Measurements from ENCODE around the gene FAR1.

The FAR1 gene

DNA sequence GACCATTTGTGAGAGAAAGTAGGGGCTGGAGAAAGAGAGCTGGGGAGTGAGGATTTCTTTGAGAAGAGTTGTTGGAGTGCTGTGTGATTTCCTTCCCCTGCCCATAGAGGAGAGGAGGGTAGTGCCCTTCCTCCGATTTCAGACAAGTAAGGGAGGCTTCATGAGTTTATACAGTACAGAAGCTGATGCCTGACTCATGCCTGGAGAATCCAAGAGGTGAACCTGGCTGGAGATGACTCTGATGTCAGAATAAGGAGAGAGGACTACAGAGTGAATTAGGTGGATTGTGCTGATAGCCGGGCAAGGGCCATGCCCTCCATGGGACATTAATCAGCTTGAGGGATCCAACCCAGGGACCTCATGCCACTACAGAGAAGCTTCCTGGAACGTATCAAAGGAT lies 91.6 kb downstream of the FAR1 start:
- no peak overlapping the region for H3K4me3 ChIP-seq (replicated peaks in 1 of 2; ENCODE audit: low read depth in 2 of 2, low read length in 2 of 2)
- no peak for DNase-seq (ENCODE audit: low read depth in 2 of 2)
- TF ChIP-seq CTCF (IDR thresholded peaks at IDR 0.05; ENCODE audit: low read depth, low read length): no peak

GRCh38 chr11:13761250-13761649 lies 92.8 kb downstream of the FAR1 start:
- DNase-seq (ENCODE audit: low read depth in 2 of 2): no peak
- H3K4me3 ChIP-seq (replicated peaks in 1 of 2; ENCODE audit: low read depth in 2 of 2, low read length in 2 of 2): no peak overlapping the region
- no peak for TF ChIP-seq CTCF (IDR thresholded peaks at IDR 0.05; ENCODE audit: low read depth, low read length)

DNA sequence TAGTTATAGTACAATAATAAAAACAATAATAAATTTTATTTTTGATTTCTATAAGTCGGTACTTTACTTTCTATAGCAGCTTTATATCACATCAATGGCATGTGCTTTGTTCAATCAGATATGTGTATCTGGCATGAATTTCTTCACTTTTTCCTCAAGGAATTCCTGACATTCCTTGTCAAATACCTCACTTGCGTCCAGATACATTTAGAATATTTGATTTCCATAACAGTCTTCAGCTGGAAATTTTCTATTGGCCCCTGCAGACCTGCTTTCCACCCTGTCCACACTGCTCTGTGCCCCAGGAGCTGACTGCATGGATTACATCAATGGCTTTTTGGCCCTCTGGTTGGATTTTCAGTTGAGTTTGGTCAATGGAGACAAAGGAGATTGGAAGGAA lies 93.2 kb downstream of the FAR1 start:
- DNase-seq (ENCODE audit: low read depth in 2 of 2): peak in 1 of 2 donors; percentile 7

DNA sequence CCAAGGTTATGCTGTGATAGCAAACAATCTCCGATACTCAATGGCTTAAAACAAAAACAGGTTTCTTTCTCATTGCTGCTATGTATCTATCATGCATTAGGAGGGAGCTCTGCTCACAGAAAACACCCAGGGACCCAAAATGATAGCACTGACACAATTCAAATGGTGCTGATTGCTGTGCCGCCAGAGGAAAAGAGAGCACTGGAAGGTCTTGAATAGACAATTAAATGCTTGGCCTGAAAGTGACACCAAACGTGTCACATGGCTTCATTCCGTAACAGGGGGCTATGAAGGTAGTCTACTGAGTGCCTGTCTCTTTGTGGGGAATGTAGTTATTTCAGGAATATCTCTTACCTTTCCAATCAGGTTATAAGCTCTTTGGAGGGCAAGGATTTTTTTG lies 94.2 kb downstream of the FAR1 start:
- TF ChIP-seq CTCF (IDR thresholded peaks at IDR 0.05; ENCODE audit: low read depth, low read length): no peak
- no peak for DNase-seq (ENCODE audit: low read depth in 2 of 2)
- no peak overlapping the region for H3K4me3 ChIP-seq (replicated peaks in 1 of 2; ENCODE audit: low read depth in 2 of 2, low read length in 2 of 2)

More for the DNA sequence above, 93.2 kb downstream of the FAR1 start:
- no peak overlapping the region for H3K4me3 ChIP-seq (replicated peaks in 1 of 2; ENCODE audit: low read depth in 2 of 2, low read length in 2 of 2)
- TF ChIP-seq CTCF (IDR thresholded peaks at IDR 0.05; ENCODE audit: low read depth, low read length): no peak

GRCh38 chr11:13763341-13763740 lies 94.9 kb downstream of the FAR1 start:
- no peak overlapping the region for H3K4me3 ChIP-seq (replicated peaks in 1 of 2; ENCODE audit: low read depth in 2 of 2, low read length in 2 of 2)
- no peak for TF ChIP-seq CTCF (IDR thresholded peaks at IDR 0.05; ENCODE audit: low read depth, low read length)
- no peak for DNase-seq (ENCODE audit: low read depth in 2 of 2)

DNA sequence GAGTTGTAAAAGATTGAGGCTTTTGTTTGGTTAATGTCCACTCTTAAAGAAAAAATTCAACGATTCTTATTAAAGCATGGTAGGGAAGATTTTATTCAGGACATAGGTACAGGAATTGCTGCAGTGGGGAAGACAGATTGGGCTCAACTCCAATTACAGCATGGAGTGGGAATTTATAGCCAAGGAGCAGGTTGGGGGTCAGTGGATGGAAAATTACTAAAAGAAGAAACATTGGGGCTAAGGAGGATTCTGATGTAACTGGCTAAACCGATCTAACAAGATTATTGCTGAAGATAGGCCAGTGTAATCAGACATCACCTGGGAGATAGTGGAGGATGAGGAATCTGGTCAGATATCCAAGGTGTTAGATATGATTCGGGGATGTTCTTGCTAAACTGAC lies 97.4 kb downstream of the FAR1 start:
- DNase-seq (ENCODE audit: low read depth in 2 of 2): no peak
- TF ChIP-seq CTCF (IDR thresholded peaks at IDR 0.05; ENCODE audit: low read depth, low read length): no peak

DNA sequence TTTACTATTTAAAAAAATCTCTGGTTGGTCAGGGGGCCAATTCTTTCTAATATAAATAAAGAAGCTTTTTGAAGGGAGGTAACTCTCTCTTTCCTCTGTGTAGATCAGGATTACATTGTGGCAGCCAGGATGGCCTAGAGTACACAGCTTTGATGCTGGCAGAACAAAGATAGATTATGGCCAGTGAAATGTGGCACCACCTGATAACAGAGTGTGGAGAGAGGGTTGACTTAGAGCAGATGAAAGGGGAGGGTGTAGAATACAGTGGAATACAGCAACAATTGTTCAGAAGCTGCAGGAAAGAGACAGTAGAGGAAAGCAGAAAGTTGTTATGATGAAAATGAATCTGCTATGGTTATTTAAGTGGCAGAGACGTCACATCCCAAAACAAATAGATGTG lies 99.0 kb downstream of the FAR1 start:
- TF ChIP-seq CTCF (IDR thresholded peaks at IDR 0.05; ENCODE audit: low read depth, low read length): no peak
- DNase-seq (ENCODE audit: low read depth in 2 of 2): no peak
- H3K4me3 ChIP-seq (replicated peaks in 1 of 2; ENCODE audit: low read depth in 2 of 2, low read length in 2 of 2): no peak overlapping the region

More for the DNA sequence above, 97.4 kb downstream of the FAR1 start:
- no peak overlapping the region for H3K4me3 ChIP-seq (replicated peaks in 1 of 2; ENCODE audit: low read depth in 2 of 2, low read length in 2 of 2)
